Skeletal muscle satellite cell (primary cell): ENCODE measurements around the gene PAM.
"Not testable (repeated sequence)": the region's sequence is repeated elsewhere in the genome, so short reads cannot be mapped to it uniquely, and the experiment has no call there.

Source experiments
- H3K27me3 ChIP-seq: 2 replicates; pipeline ENCODE4 v1.7.0; 2013; ENCODE audit warnings: low read length; ENCODE audit not compliant: control insufficient read depth, insufficient read depth
- H3K36me3 ChIP-seq: 2 replicates; pipeline ENCODE4 v1.7.0; 2013; ENCODE audit warnings: mild to moderate bottlenecking, control low read depth, low read length; ENCODE audit not compliant: insufficient read depth
- H3K4me1 ChIP-seq: 2 replicates; pipeline ENCODE4 v1.7.0; 2013; ENCODE audit warnings: low read length; ENCODE audit not compliant: control insufficient read depth, insufficient read depth
- H3K4me2 ChIP-seq: 2 replicates; pipeline ENCODE4 v1.7.0; 2013; ENCODE audit warnings: mild to moderate bottlenecking, low read length
- H3K4me3 ChIP-seq: 2 replicates; pipeline ENCODE4 v1.7.0; 2013; ENCODE audit warnings: low read length
- H3K9ac ChIP-seq: 2 replicates; pipeline ENCODE4 v1.7.0; 2013; ENCODE audit warnings: mild to moderate bottlenecking, low read depth, low read length, moderate library complexity
- H3K9me3 ChIP-seq: replicated peaks from 2 replicates; pipeline ENCODE4 v1.7.0; 2013; ENCODE audit warnings: mild to moderate bottlenecking, control low read depth, low read length

PAM gene

DNA sequence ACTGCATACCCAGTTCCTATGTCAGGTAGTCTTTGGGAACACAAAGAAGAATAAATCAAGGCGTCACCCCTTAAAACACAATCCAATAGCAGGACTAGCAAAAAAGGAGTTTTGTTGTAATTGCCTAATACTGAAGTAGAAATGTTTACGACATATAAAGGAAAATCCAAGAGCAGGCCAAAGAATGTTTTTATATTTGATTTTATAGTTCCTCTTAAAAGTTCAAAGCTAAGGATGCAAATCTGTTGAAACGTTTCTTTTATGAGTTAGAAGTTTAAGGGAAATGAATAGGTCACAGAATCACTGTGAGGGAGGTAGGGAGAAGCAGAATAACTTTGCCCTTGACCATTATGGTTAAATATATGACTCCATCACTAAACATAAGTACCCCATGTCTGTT, 136.1 kb downstream of the PAM start:
- Histone ChIP-seq H3K4me2 (no peak overlapping the region), H3K9ac (no peak overlapping the region), H3K4me3 (no peak overlapping the region), H3K9me3 (no peaks in the 10 kb centered on the region), H3K4me1 (no peaks in the 10 kb centered on the region), H3K27me3 (no peaks in the 10 kb centered on the region), H3K36me3 (no peaks in the 10 kb centered on the region)

- Histone ChIP-seq H3K4me2 (no peak overlapping the region), H3K4me3 (no peak overlapping the region), H3K36me3 (no peaks in the 10 kb centered on the region), H3K9ac (no peak overlapping the region), H3K27me3 (no peaks in the 10 kb centered on the region), H3K9me3 (no peaks in the 10 kb centered on the region), H3K4me1 (no peaks in the 10 kb centered on the region)
Observed at GRCh38 chr5:102893942-102894341, 138.8 kb downstream of the PAM start.

DNA sequence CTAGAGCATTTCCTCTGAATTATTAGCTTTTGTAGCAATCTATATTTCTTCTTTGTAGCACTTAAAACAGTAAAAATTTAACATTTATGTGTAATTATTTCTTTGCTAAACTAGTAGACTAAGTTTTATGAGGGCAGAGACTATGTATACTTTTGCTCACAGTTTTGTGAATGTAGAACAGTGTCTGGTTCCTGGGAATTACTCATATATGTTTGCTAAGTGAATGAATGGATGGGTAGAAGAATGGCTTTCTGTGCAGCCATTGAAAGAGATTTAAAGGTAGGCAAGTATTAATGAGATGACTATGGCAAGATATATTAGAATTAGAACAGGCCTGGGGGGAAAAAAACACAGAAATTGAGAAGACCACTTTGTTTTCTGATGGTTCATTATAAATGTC, 140.1 kb downstream of the PAM start:
- H3K9me3 ChIP-seq = no peaks in the 10 kb centered on the region
- no peak overlapping the region for H3K4me3 ChIP-seq
- H3K4me2 ChIP-seq = no peak overlapping the region
- no peaks in the 10 kb centered on the region for H3K4me1 ChIP-seq
- H3K36me3 ChIP-seq = no peaks in the 10 kb centered on the region
- no peaks in the 10 kb centered on the region for H3K27me3 ChIP-seq
- no peak overlapping the region for H3K9ac ChIP-seq

DNA sequence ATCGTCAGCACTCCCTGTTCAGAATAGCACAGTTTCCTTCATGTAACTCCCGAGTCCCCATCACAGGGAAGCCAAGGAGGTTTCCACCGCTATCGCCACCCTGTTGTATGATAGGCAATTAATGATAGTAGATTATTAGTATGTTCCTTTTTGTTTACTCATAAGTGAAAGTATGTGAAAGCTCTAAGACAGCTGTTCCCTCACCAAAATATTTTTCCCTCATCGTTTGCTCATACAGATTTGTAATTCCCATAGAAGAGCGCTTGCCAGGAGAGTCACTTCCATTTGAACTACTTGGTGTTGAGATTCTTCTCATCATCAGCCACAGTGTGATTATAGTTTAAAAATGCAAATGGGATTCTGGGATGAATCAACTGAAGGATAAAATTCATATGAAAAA, 140.9 kb downstream of the PAM start:
- H3K4me3 ChIP-seq = no peak overlapping the region
- no peak overlapping the region for H3K9ac ChIP-seq
- no peaks in the 10 kb centered on the region for H3K27me3 ChIP-seq
- no peaks in the 10 kb centered on the region for H3K4me1 ChIP-seq
- no peaks in the 10 kb centered on the region for H3K36me3 ChIP-seq
- no peak overlapping the region for H3K4me2 ChIP-seq
- no peaks in the 10 kb centered on the region for H3K9me3 ChIP-seq

- no peaks in the 10 kb centered on the region for H3K4me1 ChIP-seq
- H3K27me3 ChIP-seq = no peaks in the 10 kb centered on the region
- no peak overlapping the region for H3K4me3 ChIP-seq
- no peaks in the 10 kb centered on the region for H3K36me3 ChIP-seq
- H3K9me3 ChIP-seq = no peaks in the 10 kb centered on the region
- H3K4me2 ChIP-seq = no peak overlapping the region
- no peak overlapping the region for H3K9ac ChIP-seq
Observed at GRCh38 chr5:102901424-102902134, 146.5 kb downstream of the PAM start.

DNA sequence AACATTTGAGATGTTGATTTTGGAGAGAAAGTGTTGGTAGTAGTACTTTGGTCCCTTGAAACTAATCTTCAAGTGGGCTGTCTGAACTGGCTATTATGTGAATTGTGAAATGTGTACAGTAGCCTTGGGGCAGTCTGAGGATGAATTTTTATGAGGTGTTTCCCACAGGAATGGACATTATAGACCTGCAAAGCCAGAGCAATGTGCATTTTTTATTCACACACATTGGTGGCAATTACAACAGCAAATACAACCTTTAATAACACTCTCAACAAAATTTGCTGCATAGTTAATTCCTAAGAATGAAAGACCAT, 147.0 kb downstream of the PAM start:
- H3K4me1 ChIP-seq = no peaks in the 10 kb centered on the region

DNA sequence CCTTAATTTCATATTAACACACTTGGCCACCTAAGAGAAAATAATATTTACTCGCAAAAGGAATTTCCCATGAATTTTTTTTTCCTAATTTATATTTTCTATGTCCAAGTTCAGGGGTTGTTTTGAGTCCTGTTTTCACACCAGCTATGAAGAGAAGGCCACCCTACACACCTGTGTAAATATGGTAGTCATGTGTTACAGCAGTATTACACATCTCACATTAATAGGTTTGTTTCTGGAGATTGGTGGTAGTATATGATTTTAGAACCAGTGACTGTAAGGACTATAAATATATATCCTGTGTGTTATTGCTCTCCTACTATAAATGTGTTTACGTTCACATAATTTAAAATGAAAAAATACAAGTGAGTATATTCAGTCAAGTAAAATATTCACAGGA, 147.5 kb downstream of the PAM start:
- Histone ChIP-seq H3K4me2 (no peak overlapping the region), H3K36me3 (no peaks in the 10 kb centered on the region), H3K27me3 (no peaks in the 10 kb centered on the region), H3K9ac (no peak overlapping the region), H3K4me3 (no peak overlapping the region), H3K4me1 (no peaks in the 10 kb centered on the region), H3K9me3 (no peaks in the 10 kb centered on the region)

More for the DNA sequence above, 147.0 kb downstream of the PAM start:
- H3K4me3 ChIP-seq = no peak overlapping the region
- H3K27me3 ChIP-seq = no peaks in the 10 kb centered on the region
- no peak overlapping the region for H3K4me2 ChIP-seq
- no peaks in the 10 kb centered on the region for H3K36me3 ChIP-seq
- no peak overlapping the region for H3K9ac ChIP-seq
- H3K9me3 ChIP-seq = no peaks in the 10 kb centered on the region

GRCh38 chr5:102903074-102903871, 148.2 kb downstream of the PAM start:
- Histone ChIP-seq H3K9me3 (no peaks in the 10 kb centered on the region), H3K4me2 (no peak overlapping the region)

DNA sequence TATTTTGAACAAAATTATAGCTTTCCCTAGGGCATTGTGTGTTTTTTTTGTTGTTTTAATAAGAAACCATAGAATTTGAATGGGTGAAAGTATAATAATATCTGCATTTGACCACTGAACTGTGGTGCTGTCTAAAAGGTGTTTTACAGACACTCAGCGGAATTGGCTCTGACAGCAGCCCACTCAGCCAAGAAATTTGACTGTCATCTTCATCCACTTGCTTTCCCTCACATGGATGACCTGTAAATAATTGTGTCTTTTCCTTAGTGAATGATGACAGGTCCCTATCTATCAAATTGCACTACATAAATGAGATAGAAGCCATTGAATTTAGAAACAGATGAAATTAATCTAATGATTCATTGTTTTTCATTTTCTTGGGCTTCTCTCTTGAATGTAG, 150.0 kb downstream of the PAM start:
- Histone ChIP-seq H3K4me2 (no peak overlapping the region), H3K9me3 (no peaks in the 10 kb centered on the region), H3K36me3 (no peaks in the 10 kb centered on the region), H3K4me3 (no peak overlapping the region), H3K4me1 (peaks cover 1% of the 10 kb centered on the region), H3K27me3 (no peaks in the 10 kb centered on the region), H3K9ac (no peak overlapping the region)

More at GRCh38 chr5:102903074-102903871, 148.2 kb downstream of the PAM start:
- Histone ChIP-seq H3K4me1 (no peaks in the 10 kb centered on the region), H3K4me3 (no peak overlapping the region), H3K9ac (no peak overlapping the region), H3K36me3 (no peaks in the 10 kb centered on the region), H3K27me3 (no peaks in the 10 kb centered on the region)

- H3K4me2 ChIP-seq, H3K36me3 ChIP-seq, H3K27me3 ChIP-seq, H3K4me3 ChIP-seq, H3K9ac ChIP-seq, H3K9me3 ChIP-seq: not testable (repeated sequence)
- peaks cover 20% of the 10 kb centered on the region for H3K4me1 ChIP-seq
Observed at GRCh38 chr5:102907099-102907498, 152.0 kb downstream of the PAM start.

DNA sequence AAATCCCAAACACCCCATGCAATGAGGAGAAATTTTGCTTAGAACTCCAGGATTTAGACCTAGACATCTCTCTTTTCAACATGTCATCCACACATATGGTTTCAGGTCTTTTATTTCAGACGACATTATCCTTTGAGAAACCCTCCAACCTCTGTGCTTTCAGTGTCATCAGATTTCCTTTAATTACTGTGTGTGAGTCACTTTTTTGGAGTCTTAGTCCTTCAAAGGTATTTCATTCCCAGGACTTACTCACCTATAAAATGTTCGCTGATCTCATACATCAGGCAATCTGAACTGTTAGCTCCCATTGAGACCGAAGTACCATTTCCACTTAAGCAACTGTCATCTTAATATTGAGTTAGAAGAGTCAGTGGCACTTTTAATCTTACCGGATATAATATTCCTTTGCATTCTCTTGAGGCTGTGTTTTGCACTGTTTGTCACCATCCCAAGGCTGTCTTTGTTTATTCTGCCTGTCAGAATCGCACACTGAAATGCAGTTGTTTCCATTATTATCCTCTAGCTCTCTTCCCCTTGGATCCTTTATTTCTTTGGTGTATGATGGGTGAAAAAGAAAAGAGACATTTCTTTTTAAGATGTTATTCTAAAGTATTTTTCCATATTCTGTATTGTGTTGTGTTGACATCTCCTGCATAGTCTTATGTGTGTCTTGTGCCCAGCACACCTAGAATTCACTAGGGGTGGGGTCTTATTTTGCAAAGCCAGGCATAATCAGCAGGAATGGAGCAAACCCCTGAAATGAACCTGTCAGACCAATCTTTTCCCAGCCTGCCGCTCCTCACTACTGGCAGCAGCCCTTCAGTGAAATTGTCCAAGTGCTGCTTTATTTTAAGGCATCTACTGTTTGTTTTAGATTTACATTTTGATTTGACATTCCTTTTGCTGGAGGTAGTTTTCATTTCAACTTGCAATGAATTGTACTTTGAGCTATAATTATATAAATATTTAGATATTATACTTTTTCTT, 155.4 kb downstream of the PAM start:
- no peak overlapping the region for H3K4me2 ChIP-seq
- H3K4me1 ChIP-seq = peaks cover 29% of the 10 kb centered on the region
- H3K9ac ChIP-seq = no peak overlapping the region
- H3K36me3 ChIP-seq = peaks cover 10% of the 10 kb centered on the region
- H3K9me3 ChIP-seq = no peaks in the 10 kb centered on the region
- H3K27me3 ChIP-seq = no peaks in the 10 kb centered on the region
- H3K4me3 ChIP-seq = no peak overlapping the region
